HL-60 (cell line): ENCODE data around the gene PTDSS2.

Experiments used
- CTCF ChIP-seq: IDR thresholded peaks from one replicate; pipeline ENCODE4 v1.5.1; 2011; ENCODE audit warnings: low read length, control low read depth, inconsistent platforms; ENCODE audit not compliant: insufficient read depth
- GABPA ChIP-seq: IDR thresholded peaks from 2 replicates; pipeline ENCODE4 v1.6.1; 2012; ENCODE audit warnings: low read depth
- POLR2AphosphoS5 ChIP-seq: IDR thresholded peaks from 2 replicates; pipeline ENCODE4 v1.6.1; 2012; ENCODE audit warnings: low read depth
- REST ChIP-seq: IDR thresholded peaks from 2 replicates; pipeline ENCODE4 v1.6.1; 2012; ENCODE audit warnings: low read depth; ENCODE audit not compliant: insufficient replicate concordance
- SPI1 ChIP-seq: IDR thresholded peaks from 2 replicates; pipeline ENCODE4 v1.6.1; 2012; ENCODE audit warnings: low read depth, mild to moderate bottlenecking, borderline replicate concordance

GRCh38 chr11:424232-424631 lies 25.8 kb upstream of the PTDSS2 start:
- TF ChIP-seq POLR2AphosphoS5 (no peak), REST (no peak), CTCF (no peak), GABPA (no peak), SPI1 (no peak)
